OCI-LY7 (cell line): Measurements from ENCODE around the gene TANC1. TPM values are rescaled to one million over a fixed set of nuclear protein-coding genes. Genes with fewer than 3 reads are reported as not detected.

Experiments used
- BruUV-seq: library from RNA; stranded (reverse); fragments of 400-500 nt; replicated peaks from 2 replicates; lab custom pipeline; 2021; lab: Mats Ljungman, UMichigan
- CTCF ChIA-PET: fragments of 300-600 bp; sonication (Branson Sonifier 250); formaldehyde crosslinking; loops from one replicate; lab custom pipeline; 2022; ENCODE audit warnings: antibody characterized with exemption; ENCODE audit not compliant: unreplicated experiment; lab: Charles Lee
- POLR2A ChIA-PET: fragments of 300-600 bp; sonication (Branson Sonifier 250); formaldehyde crosslinking; loops from one replicate; lab custom pipeline; 2022; ENCODE audit warnings: antibody characterized with exemption; lab: Charles Lee
- DNase-seq: peaks from one replicate; pipeline ENCODE4 v3.0.0-alpha.2; 2015; ENCODE audit warnings: low spot score
- H2AFZ ChIP-seq: fragments of 200-600 bp; sonication (generic), shearing (Covaris generic); 2 replicates; pipeline ENCODE4 v1.6.1; 2014; ENCODE audit warnings: mild to moderate bottlenecking, antibody characterized with exemption, low read length, moderate library complexity
- H3K27ac ChIP-seq: fragments of 200-600 bp; sonication (generic); 2 replicates; pipeline ENCODE4 v1.5.1; 2014; ENCODE audit warnings: mixed run types, low read depth, mild to moderate bottlenecking, moderate library complexity, low read length, inconsistent platforms; ENCODE audit not compliant: poor library complexity, severe bottlenecking
- H3K36me3 ChIP-seq: fragments of 200-600 bp; sonication (generic); 2 replicates; pipeline ENCODE4 v1.6.1; 2014; ENCODE audit warnings: mild to moderate bottlenecking, antibody characterized with exemption, low read length, moderate library complexity, mixed read lengths; ENCODE audit not compliant: insufficient read depth
- H3K4me1 ChIP-seq: fragments of 200-600 bp; sonication (generic); 2 replicates; pipeline ENCODE4 v1.5.1; 2014; ENCODE audit warnings: mild to moderate bottlenecking, low read length; ENCODE audit not compliant: insufficient read depth, poor library complexity, severe bottlenecking
- H3K4me2 ChIP-seq: fragments of 200-600 bp; sonication (generic); 2 replicates; pipeline ENCODE4 v1.6.1; 2014; ENCODE audit warnings: mild to moderate bottlenecking, low read length
- H3K4me3 ChIP-seq: fragments of 200-600 bp; sonication (generic); 2 replicates; pipeline ENCODE4 v1.5.1; 2014; ENCODE audit warnings: mild to moderate bottlenecking, low read depth, low read length; ENCODE audit not compliant: poor library complexity, severe bottlenecking
- H3K79me2 ChIP-seq: fragments of 200-600 bp; sonication (generic); 2 replicates; pipeline ENCODE4 v1.6.1; 2016; ENCODE audit warnings: low read depth, mild to moderate bottlenecking, low read length, moderate library complexity, mixed read lengths; ENCODE audit not compliant: insufficient read depth
- H3K9me2 ChIP-seq: fragments of 200-600 bp; sonication (generic); 2 replicates; pipeline ENCODE4 v1.6.1; 2016; ENCODE audit warnings: mild to moderate bottlenecking, low read length, mixed read lengths; ENCODE audit not compliant: insufficient read depth
- H3K9me3 ChIP-seq: fragments of 200-600 bp; sonication (generic); 2 replicates; pipeline ENCODE4 v1.6.1; 2014; ENCODE audit warnings: mild to moderate bottlenecking, mixed run types, low read length, mixed read lengths
- H4K20me1 ChIP-seq: fragments of 200-600 bp; sonication (generic); 2 replicates; pipeline ENCODE4 v1.6.1; 2014; ENCODE audit warnings: mild to moderate bottlenecking, antibody characterized with exemption, low read length, moderate library complexity, mixed read lengths; ENCODE audit not compliant: insufficient read depth
- EZH2phosphoT487 ChIP-seq: fragments of 200-600 bp; sonication (generic); IDR thresholded peaks from 2 replicates; pipeline ENCODE4 v1.6.1; 2018; ENCODE audit warnings: low read depth, borderline replicate concordance, mild to moderate bottlenecking, mixed run types, antibody characterized with exemption, low read length, moderate library complexity, mixed read lengths
- intact Hi-C: fragments of 100-400 bp; cut with micrococcal nuclease; formaldehyde crosslinking; loops from one replicate; pipeline ENCODE4 v1.10.0; 2022; ENCODE audit not compliant: unreplicated experiment
- total RNA-seq, 2 experiments: library from RNA; depleted of rRNA in 1 of 2; stranded (reverse); fragments of >200 nt in 1 of 2; shearing (Covaris generic) in 1 of 2; gene quantifications; 2 replicates each; pipeline ENCODE4 v1.2.3, GENCODE V29; 2014 to 2022
- TF ChIP-seq, protein P1 (sequence below): fragments of 200-600 bp; sonication (generic); conservative IDR thresholded peaks from 2 replicates; pipeline ENCODE4 v1.5.1; 2014; ENCODE audit warnings: mild to moderate bottlenecking, antibody characterized with exemption, low read length, moderate library complexity, mixed read lengths

The TANC1 gene
- total RNA-seq, 2 experiments from 2014 or later, result 0.04 TPM; not detected in 1

- no peak overlapping the region for H2AFZ ChIP-seq
- POLR2A ChIA-PET, result interaction anchor here (0.6 kb wide), 1 partner anchor 70 kb away, joined by 3 read pairs; no protein-coding TSS in a partner anchor
- no peaks in the 10 kb centered on the region for H3K9me2 ChIP-seq
- H3K36me3 ChIP-seq, result no peaks in the 10 kb centered on the region
- no peaks in the 10 kb centered on the region for H3K4me1 ChIP-seq
- intact Hi-C loops, result no loop called here
- DNase-seq, result no peak
- H3K79me2 ChIP-seq, result no peaks in the 10 kb centered on the region
- H4K20me1 ChIP-seq, result no peaks in the 10 kb centered on the region
- CTCF ChIA-PET, result no interaction called here
- no TSS peak for BruUV-seq
- no peak overlapping the region for H3K4me3 ChIP-seq
- H3K4me2 ChIP-seq, result no peak overlapping the region
- TF ChIP-seq EZH2phosphoT487, result no peak
- TF ChIP-seq, protein P1, sequence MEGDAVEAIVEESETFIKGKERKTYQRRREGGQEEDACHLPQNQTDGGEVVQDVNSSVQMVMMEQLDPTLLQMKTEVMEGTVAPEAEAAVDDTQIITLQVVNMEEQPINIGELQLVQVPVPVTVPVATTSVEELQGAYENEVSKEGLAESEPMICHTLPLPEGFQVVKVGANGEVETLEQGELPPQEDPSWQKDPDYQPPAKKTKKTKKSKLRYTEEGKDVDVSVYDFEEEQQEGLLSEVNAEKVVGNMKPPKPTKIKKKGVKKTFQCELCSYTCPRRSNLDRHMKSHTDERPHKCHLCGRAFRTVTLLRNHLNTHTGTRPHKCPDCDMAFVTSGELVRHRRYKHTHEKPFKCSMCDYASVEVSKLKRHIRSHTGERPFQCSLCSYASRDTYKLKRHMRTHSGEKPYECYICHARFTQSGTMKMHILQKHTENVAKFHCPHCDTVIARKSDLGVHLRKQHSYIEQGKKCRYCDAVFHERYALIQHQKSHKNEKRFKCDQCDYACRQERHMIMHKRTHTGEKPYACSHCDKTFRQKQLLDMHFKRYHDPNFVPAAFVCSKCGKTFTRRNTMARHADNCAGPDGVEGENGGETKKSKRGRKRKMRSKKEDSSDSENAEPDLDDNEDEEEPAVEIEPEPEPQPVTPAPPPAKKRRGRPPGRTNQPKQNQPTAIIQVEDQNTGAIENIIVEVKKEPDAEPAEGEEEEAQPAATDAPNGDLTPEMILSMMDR, result no peak
- H3K9me3 ChIP-seq, result no peaks in the 10 kb centered on the region
- H3K27ac ChIP-seq, result no peak overlapping the region
These were observed 34.1 kb downstream of the TANC1 start for GRCh38 chr2:159002462-159003111.

DNA sequence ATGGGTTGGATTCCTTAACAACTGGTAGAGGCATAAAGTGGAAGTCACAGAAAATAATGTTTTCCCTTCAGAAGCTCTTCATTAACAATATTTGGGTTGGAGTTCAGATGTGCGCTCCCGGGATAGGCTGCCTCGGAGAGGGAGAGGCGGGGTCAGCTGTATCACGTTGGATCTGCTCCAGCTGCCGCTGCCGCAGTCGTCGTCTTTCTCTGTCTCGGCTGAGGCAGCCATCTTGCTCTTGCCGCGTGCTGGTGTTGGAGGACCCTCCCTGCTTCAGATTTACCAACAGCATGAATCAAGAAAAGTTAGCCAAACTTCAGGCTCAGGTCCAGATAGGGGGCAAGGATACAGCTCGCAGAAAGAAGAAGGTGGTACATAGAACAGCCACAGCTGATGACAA is 35.1 kb downstream of the TANC1 start:
- no peak for TF ChIP-seq EZH2phosphoT487
- TF ChIP-seq, protein P1, result no peak
- no peaks in the 10 kb centered on the region for H3K79me2 ChIP-seq
- no peak overlapping the region for H3K27ac ChIP-seq
- ChIA-PET POLR2A (interaction anchor here (0.6 to 1.1 kb wide), 3 partner anchors 51 to 161 kb away, joined by 3 to 6 read pairs (median 3); no protein-coding TSS in a partner anchor), CTCF (no interaction called here)
- H3K36me3 ChIP-seq, result no peaks in the 10 kb centered on the region
- no peak overlapping the region for H2AFZ ChIP-seq
- H3K4me1 ChIP-seq, result no peaks in the 10 kb centered on the region
- no peaks in the 10 kb centered on the region for H3K9me3 ChIP-seq
- BruUV-seq, result no TSS peak
- intact Hi-C loops, result no loop called here
- H3K9me2 ChIP-seq, result no peaks in the 10 kb centered on the region
- DNase-seq, result no peak
- H3K4me3 ChIP-seq, result no peak overlapping the region
- no peak overlapping the region for H3K4me2 ChIP-seq
- H4K20me1 ChIP-seq, result no peaks in the 10 kb centered on the region

- no peaks in the 10 kb centered on the region for H3K79me2 ChIP-seq
- POLR2A ChIA-PET, result no interaction called here
- no TSS peak for BruUV-seq
- H3K4me1 ChIP-seq, result no peaks in the 10 kb centered on the region
- H3K9me3 ChIP-seq, result no peaks in the 10 kb centered on the region
- no peaks in the 10 kb centered on the region for H3K36me3 ChIP-seq
- intact Hi-C loops, result no loop called here
- CTCF ChIA-PET, result no interaction called here
- H3K4me3 ChIP-seq, result no peak overlapping the region
- no peaks in the 10 kb centered on the region for H3K9me2 ChIP-seq
- no peak overlapping the region for H2AFZ ChIP-seq
- no peak for TF ChIP-seq EZH2phosphoT487
- TF ChIP-seq, protein P1, result no peak
- no peak overlapping the region for H3K27ac ChIP-seq
- no peak for DNase-seq
- no peaks in the 10 kb centered on the region for H4K20me1 ChIP-seq
- H3K4me2 ChIP-seq, result no peak overlapping the region
These were observed 36.4 kb downstream of the TANC1 start for GRCh38 chr2:159004849-159005248.
